ENCODE data around the gene PDE4D. TPM values are rescaled to one million over a fixed set of nuclear protein-coding genes. Genes with fewer than 3 reads are reported as not detected.

PDE4D gene
- total and polyA plus RNA-seq, 2 donors (not counting 3 experiments of a cell fraction or from before 2014, with no cell fraction given), result 34.5 to 51.2 TPM

DNA sequence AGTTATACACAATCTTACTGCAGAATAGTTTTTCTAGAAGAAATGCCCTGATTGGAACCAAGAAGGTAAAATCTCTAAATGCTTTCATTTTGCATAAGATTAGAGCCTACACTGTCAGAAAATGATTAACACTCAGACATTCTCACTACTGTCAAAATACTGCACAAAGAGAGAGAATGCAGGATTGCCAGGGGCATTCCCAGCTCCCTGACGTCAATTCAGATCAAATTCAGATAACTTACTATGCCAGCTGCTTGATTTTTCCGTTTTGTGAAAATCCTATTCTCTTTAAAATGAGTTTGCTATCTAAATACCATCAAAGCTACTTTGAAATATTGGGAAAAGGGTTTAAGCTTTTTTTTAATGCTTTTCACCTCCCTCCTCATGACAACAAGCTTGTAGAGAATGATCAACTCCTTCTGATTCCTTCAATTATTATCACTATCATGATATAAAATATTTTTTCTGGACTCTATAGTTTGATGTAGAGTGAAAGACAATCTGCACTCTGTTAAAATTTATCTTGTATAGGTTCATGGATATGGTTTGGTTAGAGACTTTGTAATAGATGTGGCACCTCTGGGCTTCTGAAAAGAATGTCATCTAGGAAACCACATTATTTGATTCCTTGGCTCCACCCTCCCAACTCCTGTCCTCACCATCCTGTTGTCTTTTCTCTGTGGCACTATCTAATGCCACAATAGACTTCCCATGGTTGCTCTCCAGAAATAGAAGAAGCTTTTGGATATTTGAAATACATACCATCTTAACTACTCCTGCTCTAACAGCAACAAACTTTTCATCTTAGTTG, 407.7 kb downstream of the PDE4D start:
- no peak for FAIRE-seq

More for the DNA sequence above, 407.7 kb downstream of the PDE4D start:
- Histone ChIP-seq H3K36me3 (ENCODE audit: control insufficient read depth in 2 of 2, extremely low read depth in 1 of 2, insufficient read depth in 2 of 2, low read length in 2 of 2) (no peaks in the 10 kb centered on the region), H3K27me3 (ENCODE audit: control insufficient read depth in 2 of 2, insufficient read depth in 2 of 2, low read length in 2 of 2) (no peaks in the 10 kb centered on the region), H3K4me3 (replicated peaks in 1 of 3; ENCODE audit: insufficient read depth in 1 of 3, low read depth in 1 of 3, low read length in 3 of 3) (no peak overlapping the region), H2AFZ (ENCODE audit: low read depth, low read length) (no peak overlapping the region), H3K27ac (ENCODE audit: insufficient read depth, low read depth, low read length) (no peak overlapping the region), H3K4me2 (ENCODE audit: insufficient read depth, low read length) (no peak overlapping the region), H3K9me1 (replicated peaks; ENCODE audit: control insufficient read depth, extremely low read depth, insufficient read depth, low read length) (peaks cover 2% of the 10 kb centered on the region), H3K9me3 (replicated peaks; ENCODE audit: control insufficient read depth, insufficient read depth, low read length) (no peaks in the 10 kb centered on the region), H4K20me1 (replicated peaks; ENCODE audit: control insufficient read depth, extremely low read depth, insufficient read depth, low read length) (peaks cover 5% of the 10 kb centered on the region), H3K4me1 (ENCODE audit: control insufficient read depth, extremely low read depth, insufficient read depth, low read length) (no peaks in the 10 kb centered on the region), H3K79me2 (ENCODE audit: control insufficient read depth, insufficient read depth, low read length) (no peaks in the 10 kb centered on the region), H3K9ac (replicated peaks; ENCODE audit: extremely low read depth, insufficient read depth, low read length) (no peak overlapping the region)
- CTCF ChIA-PET, result interaction anchor here (0.8 to 2.5 kb wide), 4 partner anchors 13 to 188 kb away, joined by 3 to 8 read pairs (median 4); no protein-coding TSS in a partner anchor
- TF ChIP-seq, protein P1, sequence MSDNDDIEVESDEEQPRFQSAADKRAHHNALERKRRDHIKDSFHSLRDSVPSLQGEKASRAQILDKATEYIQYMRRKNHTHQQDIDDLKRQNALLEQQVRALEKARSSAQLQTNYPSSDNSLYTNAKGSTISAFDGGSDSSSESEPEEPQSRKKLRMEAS (IDR thresholded peaks at IDR 0.05; ENCODE audit: insufficient read depth, insufficient read length), result no peak
- TF ChIP-seq EZH2 (IDR thresholded peaks at IDR 0.05; ENCODE audit: borderline replicate concordance, low read depth, low read length, severe bottlenecking) (no peak), POLR2A (IDR thresholded peaks at IDR 0.05; ENCODE audit: low read depth, low read length) (no peak), MYC (IDR thresholded peaks at IDR 0.05; ENCODE audit: low read depth, low read length) (no peak), GATA2 (IDR thresholded peaks at IDR 0.05; ENCODE audit: insufficient read depth, insufficient read length, low read depth, low read length) (no peak)
- TF ChIP-seq, protein P2, sequence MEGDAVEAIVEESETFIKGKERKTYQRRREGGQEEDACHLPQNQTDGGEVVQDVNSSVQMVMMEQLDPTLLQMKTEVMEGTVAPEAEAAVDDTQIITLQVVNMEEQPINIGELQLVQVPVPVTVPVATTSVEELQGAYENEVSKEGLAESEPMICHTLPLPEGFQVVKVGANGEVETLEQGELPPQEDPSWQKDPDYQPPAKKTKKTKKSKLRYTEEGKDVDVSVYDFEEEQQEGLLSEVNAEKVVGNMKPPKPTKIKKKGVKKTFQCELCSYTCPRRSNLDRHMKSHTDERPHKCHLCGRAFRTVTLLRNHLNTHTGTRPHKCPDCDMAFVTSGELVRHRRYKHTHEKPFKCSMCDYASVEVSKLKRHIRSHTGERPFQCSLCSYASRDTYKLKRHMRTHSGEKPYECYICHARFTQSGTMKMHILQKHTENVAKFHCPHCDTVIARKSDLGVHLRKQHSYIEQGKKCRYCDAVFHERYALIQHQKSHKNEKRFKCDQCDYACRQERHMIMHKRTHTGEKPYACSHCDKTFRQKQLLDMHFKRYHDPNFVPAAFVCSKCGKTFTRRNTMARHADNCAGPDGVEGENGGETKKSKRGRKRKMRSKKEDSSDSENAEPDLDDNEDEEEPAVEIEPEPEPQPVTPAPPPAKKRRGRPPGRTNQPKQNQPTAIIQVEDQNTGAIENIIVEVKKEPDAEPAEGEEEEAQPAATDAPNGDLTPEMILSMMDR (IDR thresholded peaks at IDR 0.05; ENCODE audit: extremely low read depth in 1 of 2, insufficient read depth in 1 of 2, low read depth in 1 of 2, low read length in 2 of 2), result no peak
- BruUV-seq (replicated peaks), result no TSS peak
- POLR2A ChIA-PET, result interaction anchor here (0.7 kb wide), 1 partner anchor 69 kb away, joined by 3 read pairs; no protein-coding TSS in a partner anchor
- DNase-seq (ENCODE audit: low read depth, low spot score), result peak; percentile 59
- dilution Hi-C loops (cut with MboI; ENCODE audit: extremely low pct_ligation_motif_present, low sequenced_read_pairs) (no loop called here), intact Hi-C loops (cut with micrococcal nuclease) (no loop called here)

Measured in endothelial cell of umbilical vein (primary cell).